WTC11 (cell line): ENCODE measurements around the gene CAMTA1. TPM values are rescaled to one million over a fixed set of nuclear protein-coding genes. Genes with fewer than 3 reads are reported as not detected.

Experiments
- ATAC-seq: fragments of 200-7000 bp; cut with Tn5 transposase; 2 replicates; pipeline ENCODE4 v1.10.0; 2021; ENCODE audit warnings: mild to moderate bottlenecking, moderate library complexity
- CTCF ChIA-PET: fragments of 300-600 bp; sonication (Branson Sonifier 250); formaldehyde crosslinking; loops from one replicate; lab custom pipeline; 2021; ENCODE audit warnings: antibody characterized with exemption; lab: Charles Lee
- POLR2A ChIA-PET: fragments of 350-600 bp; sonication (Branson Sonifier 250); formaldehyde crosslinking; loops from one replicate; lab custom pipeline; 2021; ENCODE audit warnings: antibody characterized with exemption; lab: Charles Lee
- DNase-seq: peaks from one replicate; pipeline ENCODE4 v3.0.0; 2021; ENCODE audit warnings: low spot score
- H3K27ac Mint-ChIP-seq: 2 replicates; pipeline ENCODE4 v1.8.0; 2021; ENCODE audit warnings: mixed read lengths
- H3K27me3 Mint-ChIP-seq: 2 replicates; pipeline ENCODE4 v1.8.0; 2021; ENCODE audit warnings: low read depth, mild to moderate bottlenecking, moderate library complexity, mixed read lengths
- H3K36me3 Mint-ChIP-seq: 2 replicates; pipeline ENCODE4 v1.8.0; 2021; ENCODE audit warnings: mixed read lengths
- H3K4me1 Mint-ChIP-seq: 2 replicates; pipeline ENCODE4 v1.8.0; 2022; ENCODE audit warnings: mixed read lengths
- H3K4me3 Mint-ChIP-seq: 2 replicates; pipeline ENCODE4 v1.8.0; 2021; ENCODE audit warnings: mild to moderate bottlenecking, moderate library complexity, mixed read lengths
- H3K9me3 Mint-ChIP-seq: 2 replicates; pipeline ENCODE4 v1.8.0; 2021; ENCODE audit warnings: mixed read lengths
- ATF2 ChIP-seq: sonication (generic); formaldehyde crosslinking; IDR thresholded peaks from 2 replicates; pipeline ENCODE4 v1.8.1; 2022; ENCODE audit warnings: low read depth, missing genetic modification reagents, borderline replicate concordance
- ATF3 ChIP-seq: sonication (generic); formaldehyde crosslinking; conservative IDR thresholded peaks from 2 replicates; pipeline ENCODE4 v1.8.1; 2022; ENCODE audit warnings: mild to moderate bottlenecking, missing genetic modification reagents
- ATF6 ChIP-seq: sonication (generic); formaldehyde crosslinking; IDR thresholded peaks from 2 replicates; pipeline ENCODE4 v1.8.1; 2023; ENCODE audit warnings: mild to moderate bottlenecking, missing genetic modification reagents
- E2F5 ChIP-seq: sonication (generic); formaldehyde crosslinking; IDR thresholded peaks from 2 replicates; pipeline ENCODE4 v1.8.1; 2022; ENCODE audit warnings: mild to moderate bottlenecking, moderate library complexity, missing genetic modification reagents
- ERG ChIP-seq: fragments of 250-450 bp; sonication (Bioruptor Pico); IDR thresholded peaks from 2 replicates; pipeline ENCODE4 v1.8.0; 2021; ENCODE audit warnings: mild to moderate bottlenecking
- FOXK1 ChIP-seq: sonication (generic); formaldehyde crosslinking; IDR thresholded peaks from 2 replicates; pipeline ENCODE4 v1.8.0; 2022; ENCODE audit warnings: mild to moderate bottlenecking, moderate library complexity, missing genetic modification reagents
- FOXP1 ChIP-seq: sonication (generic); formaldehyde crosslinking; IDR thresholded peaks from 2 replicates; pipeline ENCODE4 v1.8.0; 2022; ENCODE audit warnings: missing genetic modification reagents, mild to moderate bottlenecking, moderate library complexity, borderline replicate concordance
- HMGA2 ChIP-seq: fragments of 250-450 bp; sonication (Bioruptor Pico); IDR thresholded peaks from 2 replicates; pipeline ENCODE4 v1.4.0; 2021; ENCODE audit warnings: mild to moderate bottlenecking, moderate library complexity
- JAZF1 ChIP-seq: fragments of 250-450 bp; sonication (Bioruptor Pico); IDR thresholded peaks from 2 replicates; pipeline ENCODE4 v1.9.0; 2021; ENCODE audit warnings: moderate library complexity, mild to moderate bottlenecking, inconsistent platforms
- JUN ChIP-seq: sonication (generic); formaldehyde crosslinking; IDR thresholded peaks from 2 replicates; pipeline ENCODE4 v1.8.0; 2023; ENCODE audit warnings: mild to moderate bottlenecking, missing genetic modification reagents
- KAT7 ChIP-seq: sonication (generic); formaldehyde crosslinking; IDR thresholded peaks from 2 replicates; pipeline ENCODE4 v1.8.1; 2023; ENCODE audit warnings: missing genetic modification reagents, mild to moderate bottlenecking, borderline replicate concordance
- NFATC4 ChIP-seq: fragments of 250-450 bp; sonication (Bioruptor Pico); IDR thresholded peaks from 2 replicates; pipeline ENCODE4 v1.9.0; 2021; ENCODE audit warnings: mild to moderate bottlenecking
- NFE2L1 ChIP-seq: sonication (generic); formaldehyde crosslinking; IDR thresholded peaks from 2 replicates; pipeline ENCODE4 v1.8.1; 2023; ENCODE audit warnings: missing genetic modification reagents
- PRRX2 ChIP-seq: fragments of 250-450 bp; sonication (Bioruptor Pico); IDR thresholded peaks from 2 replicates; pipeline ENCODE4 v1.8.0; 2021; ENCODE audit warnings: mild to moderate bottlenecking
- SMAD3 ChIP-seq: sonication (generic); formaldehyde crosslinking; IDR thresholded peaks from 2 replicates; pipeline ENCODE4 v1.8.0; 2022; ENCODE audit warnings: missing genetic modification reagents, mild to moderate bottlenecking, borderline replicate concordance
- TEAD4 ChIP-seq: sonication (generic); formaldehyde crosslinking; IDR thresholded peaks from 2 replicates; pipeline ENCODE4 v1.8.0; 2022; ENCODE audit warnings: mild to moderate bottlenecking, missing genetic modification reagents
- USF2 ChIP-seq: sonication (generic); formaldehyde crosslinking; IDR thresholded peaks from 2 replicates; pipeline ENCODE4 v1.8.1; 2023; ENCODE audit warnings: mild to moderate bottlenecking, missing genetic modification reagents, moderate library complexity
- ZNF121 ChIP-seq: sonication (generic); formaldehyde crosslinking; IDR thresholded peaks from 2 replicates; pipeline ENCODE4 v1.8.0; 2023; ENCODE audit warnings: missing genetic modification reagents
- ZNF232 ChIP-seq: sonication (generic); formaldehyde crosslinking; IDR thresholded peaks from 2 replicates; pipeline ENCODE4 v1.8.0; 2022; ENCODE audit warnings: mild to moderate bottlenecking, missing genetic modification reagents
- ZSCAN18 ChIP-seq: fragments of 250-450 bp; sonication (Bioruptor Pico); IDR thresholded peaks from 2 replicates; pipeline ENCODE4 v2.1.2; 2022; ENCODE audit warnings: mild to moderate bottlenecking, moderate library complexity
- total RNA-seq: library from RNA; stranded (reverse); gene quantifications from 3 replicates; pipeline ENCODE4 v1.2.3, GENCODE V29; 2021
- TF ChIP-seq, protein P1 (sequence below): fragments of 250-450 bp; sonication (Bioruptor Pico); conservative IDR thresholded peaks from 2 replicates; pipeline ENCODE4 v1.9.0; 2021; ENCODE audit warnings: mild to moderate bottlenecking
- TF ChIP-seq, protein P2 (sequence below): sonication (generic); formaldehyde crosslinking; IDR thresholded peaks from 2 replicates; pipeline ENCODE4 v1.8.0; 2022; ENCODE audit warnings: mild to moderate bottlenecking, missing genetic modification reagents

Gene CAMTA1
- total RNA-seq, 1 experiment from 2014 or later: 86.4 TPM

DNA sequence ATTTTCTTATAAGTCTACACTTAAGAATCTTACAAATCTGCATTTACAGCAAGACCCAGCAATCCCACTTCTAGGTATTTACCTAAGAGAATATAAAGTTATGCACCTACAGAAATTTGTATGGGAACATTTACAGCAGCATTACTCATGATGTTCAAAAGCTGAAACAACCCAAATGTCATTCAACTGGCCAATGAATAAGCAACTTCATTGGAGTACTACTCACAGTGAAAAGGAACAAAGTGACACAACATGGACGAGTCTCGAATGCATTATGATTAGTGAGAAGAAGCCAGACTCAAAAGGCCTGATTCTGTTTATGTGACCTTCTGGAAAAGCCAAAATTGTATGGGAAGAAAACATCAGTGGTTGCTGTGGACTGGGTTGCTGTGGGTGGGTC lies 116.9 kb downstream of the CAMTA1 start:
- peaks cover 18% of the 10 kb centered on the region for H3K4me1 Mint-ChIP-seq
- TF ChIP-seq SMAD3 (CRISPR knock-in tag): no peak
- TF ChIP-seq E2F5: no peak
- TF ChIP-seq JUN (CRISPR knock-in tag): no peak
- no peak for TF ChIP-seq JAZF1 (CRISPR knock-in tag)
- TF ChIP-seq FOXP1 (CRISPR knock-in tag): no peak
- no peak for TF ChIP-seq NFE2L1 (CRISPR knock-in tag)
- TF ChIP-seq ATF2 (CRISPR knock-in tag): no peak
- TF ChIP-seq, protein P1, sequence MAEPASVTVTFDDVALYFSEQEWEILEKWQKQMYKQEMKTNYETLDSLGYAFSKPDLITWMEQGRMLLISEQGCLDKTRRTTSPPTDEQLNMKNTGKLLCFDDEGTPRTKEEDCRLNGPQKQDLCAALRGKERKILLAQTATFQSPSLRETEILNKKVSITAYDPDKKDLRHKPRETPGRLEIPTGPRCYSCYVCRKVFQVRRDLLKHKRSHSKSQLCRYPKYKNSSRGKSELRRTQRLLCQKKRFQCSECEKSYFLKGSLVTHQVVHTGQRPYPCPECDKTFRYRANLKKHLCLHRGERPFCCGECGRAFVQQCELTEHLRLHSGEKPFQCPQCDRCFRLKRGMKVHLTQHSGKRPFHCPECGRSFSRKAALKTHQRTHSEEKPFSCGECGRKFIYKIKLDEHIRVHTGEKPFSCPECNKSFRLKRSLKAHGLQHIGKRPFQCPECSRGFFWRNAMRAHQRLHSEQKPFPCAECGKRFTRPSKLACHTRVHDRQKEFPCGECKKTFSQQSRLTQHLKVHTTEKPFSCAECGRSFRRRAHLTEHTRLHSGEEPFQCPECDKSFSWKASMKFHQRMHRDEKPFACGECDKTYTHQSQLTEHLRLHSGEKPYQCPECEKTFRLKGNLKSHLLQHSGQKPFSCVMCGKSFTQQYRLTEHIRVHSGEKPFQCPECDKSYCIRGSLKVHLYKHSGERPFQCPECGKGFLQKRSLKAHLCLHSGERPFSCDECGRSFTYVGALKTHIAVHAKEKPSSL (CRISPR knock-in tag): no peak
- no peak for TF ChIP-seq ZNF232 (CRISPR knock-in tag)
- TF ChIP-seq, all 79 proteins: peak for 0
- no peak overlapping the region for H3K27ac Mint-ChIP-seq

DNA sequence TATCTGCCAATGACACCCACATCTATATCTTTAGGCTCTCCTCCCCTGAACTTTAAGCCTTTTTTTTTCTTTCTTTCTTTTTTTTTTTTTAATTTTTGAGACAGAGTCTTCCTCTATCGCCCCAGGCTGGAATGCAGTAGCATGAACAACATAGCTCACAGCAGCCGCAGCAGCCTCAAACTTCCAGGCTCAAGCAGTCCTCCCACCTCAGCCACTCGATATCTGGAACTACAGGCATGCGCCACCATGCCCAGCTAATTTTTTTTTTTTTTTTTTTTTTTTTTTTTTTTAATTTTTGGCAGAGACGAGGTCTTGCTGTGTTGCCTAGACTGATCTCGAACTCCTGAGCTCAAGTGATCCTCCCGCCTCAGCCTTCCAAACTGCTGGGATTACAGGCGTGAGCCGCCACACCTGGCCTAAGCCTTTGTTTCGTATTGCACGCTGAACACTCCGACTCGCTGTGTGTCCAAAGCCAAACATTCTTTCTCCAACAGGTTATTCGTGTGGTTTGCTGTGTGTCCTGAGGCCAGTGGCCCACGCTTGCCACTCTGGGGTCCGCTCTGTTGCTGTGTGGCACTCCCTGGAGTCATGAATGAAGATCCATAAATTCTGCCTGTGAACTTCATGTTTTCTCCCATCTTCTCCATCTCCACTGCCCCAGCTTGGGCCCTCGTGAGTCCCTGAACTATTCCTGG lies 119.4 kb downstream of the CAMTA1 start:
- CTCF ChIA-PET: interaction anchor here (0.6 to 1.8 kb wide), 7 partner anchors 11 to 1383 kb away, joined by 3 to 7 read pairs (median 4); no protein-coding TSS in a partner anchor
- no peaks in the 10 kb centered on the region for H3K9me3 Mint-ChIP-seq
- no peak for ATAC-seq
- DNase-seq: no peak
- H3K27me3 Mint-ChIP-seq: no peaks in the 10 kb centered on the region
- no peaks in the 10 kb centered on the region for H3K36me3 Mint-ChIP-seq
- H3K27ac Mint-ChIP-seq: no peak overlapping the region
- no peak overlapping the region for H3K4me3 Mint-ChIP-seq
- H3K4me1 Mint-ChIP-seq: peaks cover 27% of the 10 kb centered on the region
- POLR2A ChIA-PET: interaction anchor here (0.7 kb wide), 2 partner anchors 12 to 23 kb away, joined by 3 to 6 read pairs; no protein-coding TSS in a partner anchor
- TF ChIP-seq HMGA2 (no peak), SMAD3 (CRISPR knock-in tag) (no peak), ATF6 (no peak), USF2 (CRISPR knock-in tag) (no peak), ERG (CRISPR knock-in tag) (no peak), ZNF121 (CRISPR knock-in tag) (no peak), TEAD4 (no peak), ZSCAN18 (CRISPR knock-in tag) (no peak), PRRX2 (CRISPR knock-in tag) (no peak), KAT7 (CRISPR knock-in tag) (no peak), ATF3 (CRISPR knock-in tag) (no peak), NFATC4 (no peak), FOXK1 (no peak)
- TF ChIP-seq, protein P2, sequence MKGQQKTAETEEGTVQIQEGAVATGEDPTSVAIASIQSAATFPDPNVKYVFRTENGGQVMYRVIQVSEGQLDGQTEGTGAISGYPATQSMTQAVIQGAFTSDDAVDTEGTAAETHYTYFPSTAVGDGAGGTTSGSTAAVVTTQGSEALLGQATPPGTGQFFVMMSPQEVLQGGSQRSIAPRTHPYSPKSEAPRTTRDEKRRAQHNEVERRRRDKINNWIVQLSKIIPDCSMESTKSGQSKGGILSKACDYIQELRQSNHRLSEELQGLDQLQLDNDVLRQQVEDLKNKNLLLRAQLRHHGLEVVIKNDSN (CRISPR knock-in tag): no peak

More for the DNA sequence above, 116.9 kb downstream of the CAMTA1 start:
- H3K4me3 Mint-ChIP-seq: no peak overlapping the region
- H3K36me3 Mint-ChIP-seq: no peaks in the 10 kb centered on the region
- H3K9me3 Mint-ChIP-seq: no peaks in the 10 kb centered on the region
- no peaks in the 10 kb centered on the region for H3K27me3 Mint-ChIP-seq
- CTCF ChIA-PET: no interaction called here
- POLR2A ChIA-PET: no interaction called here
- ATAC-seq (no peak), DNase-seq (no peak)
